ENCODE results near the gene ASAP3. TPM values are rescaled to one million over a fixed set of nuclear protein-coding genes. Genes with fewer than 3 reads are reported as not detected.

ASAP3 gene
- total RNA-seq, 1 donor from 2014 or later = not detected

- Mint-ChIP-seq H3K9me3 (no peaks in the 10 kb centered on the region), H3K27me3 (ENCODE audit: low read depth) (peaks cover 6% of the 10 kb centered on the region), H3K4me1 (ENCODE audit: low read depth) (peaks cover 2% of the 10 kb centered on the region)
These were observed 37.2 kb downstream of the ASAP3 start for GRCh38 chr1:23446661-23447310.

GRCh38 chr1:23444596-23445390 is 39.2 kb downstream of the ASAP3 start:
- H3K9me3 Mint-ChIP-seq = no peaks in the 10 kb centered on the region
- H3K27ac Mint-ChIP-seq = no peak overlapping the region
- intact Hi-C loops (cut with micrococcal nuclease) = no loop called here
- no peaks in the 10 kb centered on the region for H3K36me3 Mint-ChIP-seq (ENCODE audit: low read depth)
- H3K4me1 Mint-ChIP-seq (ENCODE audit: low read depth) = no peaks in the 10 kb centered on the region
- DNase-seq (ENCODE audit: low spot score) = no peak
- H3K27me3 Mint-ChIP-seq (ENCODE audit: low read depth) = peaks cover 2% of the 10 kb centered on the region
- no peak overlapping the region for H3K4me3 Mint-ChIP-seq (ENCODE audit: low read depth)

More at GRCh38 chr1:23446661-23447310, 37.2 kb downstream of the ASAP3 start:
- Mint-ChIP-seq H3K36me3 (ENCODE audit: low read depth) (no peaks in the 10 kb centered on the region), H3K27ac (no peak overlapping the region), H3K4me3 (ENCODE audit: low read depth) (no peak overlapping the region)
- DNase-seq (ENCODE audit: low spot score) = no peak
- intact Hi-C loops (cut with micrococcal nuclease) = no loop called here

GRCh38 chr1:23444104-23444533 is 39.9 kb downstream of the ASAP3 start:
- H3K9me3 Mint-ChIP-seq = no peaks in the 10 kb centered on the region
- H3K4me3 Mint-ChIP-seq (ENCODE audit: low read depth) = no peak overlapping the region
- H3K36me3 Mint-ChIP-seq (ENCODE audit: low read depth) = no peaks in the 10 kb centered on the region
- peaks cover 2% of the 10 kb centered on the region for H3K27me3 Mint-ChIP-seq (ENCODE audit: low read depth)
- H3K27ac Mint-ChIP-seq = no peak overlapping the region
- intact Hi-C loops (cut with micrococcal nuclease) = no loop called here
- H3K4me1 Mint-ChIP-seq (ENCODE audit: low read depth) = no peaks in the 10 kb centered on the region
- DNase-seq (ENCODE audit: low spot score) = no peak

GRCh38 chr1:23442751-23443150 is 41.2 kb downstream of the ASAP3 start:
- DNase-seq (ENCODE audit: low spot score) = no peak
- no peaks in the 10 kb centered on the region for H3K9me3 Mint-ChIP-seq
- H3K4me3 Mint-ChIP-seq (ENCODE audit: low read depth) = no peak overlapping the region
- H3K4me1 Mint-ChIP-seq (ENCODE audit: low read depth) = no peaks in the 10 kb centered on the region
- intact Hi-C loops (cut with micrococcal nuclease) = no loop called here
- H3K27ac Mint-ChIP-seq = no peak overlapping the region
- H3K27me3 Mint-ChIP-seq (ENCODE audit: low read depth) = peaks cover 5% of the 10 kb centered on the region
- H3K36me3 Mint-ChIP-seq (ENCODE audit: low read depth) = no peaks in the 10 kb centered on the region

- intact Hi-C loops (cut with micrococcal nuclease) = no loop called here
- no peaks in the 10 kb centered on the region for H3K4me1 Mint-ChIP-seq (ENCODE audit: low read depth)
These were observed 42.4 kb downstream of the ASAP3 start for GRCh38 chr1:23441446-23442148.

GRCh38 chr1:23438545-23438944 is 45.4 kb downstream of the ASAP3 start:
- intact Hi-C loops (cut with micrococcal nuclease) = no loop called here
- no peaks in the 10 kb centered on the region for H3K4me1 Mint-ChIP-seq (ENCODE audit: low read depth)
- no peak overlapping the region for H3K4me3 Mint-ChIP-seq (ENCODE audit: low read depth)

More at GRCh38 chr1:23441446-23442148, 42.4 kb downstream of the ASAP3 start:
- Mint-ChIP-seq H3K27me3 (ENCODE audit: low read depth) (peaks cover 3% of the 10 kb centered on the region), H3K36me3 (ENCODE audit: low read depth) (no peaks in the 10 kb centered on the region), H3K9me3 (no peaks in the 10 kb centered on the region), H3K4me3 (ENCODE audit: low read depth) (no peak overlapping the region), H3K27ac (no peak overlapping the region)
- no peak for DNase-seq (ENCODE audit: low spot score)

GRCh38 chr1:23437355-23437664 is 46.7 kb downstream of the ASAP3 start:
- H3K27me3 Mint-ChIP-seq (ENCODE audit: low read depth) = peaks cover 10% of the 10 kb centered on the region
- H3K4me3 Mint-ChIP-seq (ENCODE audit: low read depth) = no peak overlapping the region
- no peak for DNase-seq (ENCODE audit: low spot score)
- H3K27ac Mint-ChIP-seq = no peak overlapping the region
- intact Hi-C loops (cut with micrococcal nuclease) = no loop called here
- H3K4me1 Mint-ChIP-seq (ENCODE audit: low read depth) = no peaks in the 10 kb centered on the region
- no peaks in the 10 kb centered on the region for H3K36me3 Mint-ChIP-seq (ENCODE audit: low read depth)
- no peaks in the 10 kb centered on the region for H3K9me3 Mint-ChIP-seq

More at GRCh38 chr1:23438545-23438944, 45.4 kb downstream of the ASAP3 start:
- Mint-ChIP-seq H3K27me3 (ENCODE audit: low read depth) (peaks cover 10% of the 10 kb centered on the region), H3K27ac (no peak overlapping the region), H3K9me3 (no peaks in the 10 kb centered on the region), H3K36me3 (ENCODE audit: low read depth) (no peaks in the 10 kb centered on the region)
- no peak for DNase-seq (ENCODE audit: low spot score)

- DNase-seq (ENCODE audit: low spot score) = no peak
- no peaks in the 10 kb centered on the region for H3K36me3 Mint-ChIP-seq (ENCODE audit: low read depth)
- H3K27ac Mint-ChIP-seq = no peak overlapping the region
- no peak overlapping the region for H3K4me3 Mint-ChIP-seq (ENCODE audit: low read depth)
- H3K4me1 Mint-ChIP-seq (ENCODE audit: low read depth) = no peaks in the 10 kb centered on the region
- H3K9me3 Mint-ChIP-seq = no peaks in the 10 kb centered on the region
- intact Hi-C loops (cut with micrococcal nuclease) = no loop called here
- H3K27me3 Mint-ChIP-seq (ENCODE audit: low read depth) = peaks cover 10% of the 10 kb centered on the region
These were observed 47.2 kb downstream of the ASAP3 start for GRCh38 chr1:23436520-23437354.

- H3K27ac Mint-ChIP-seq = no peak overlapping the region
- H3K36me3 Mint-ChIP-seq (ENCODE audit: low read depth) = no peaks in the 10 kb centered on the region
- H3K4me3 Mint-ChIP-seq (ENCODE audit: low read depth) = no peak overlapping the region
- H3K4me1 Mint-ChIP-seq (ENCODE audit: low read depth) = no peaks in the 10 kb centered on the region
- no peaks in the 10 kb centered on the region for H3K9me3 Mint-ChIP-seq
- intact Hi-C loops (cut with micrococcal nuclease) = no loop called here
- DNase-seq (ENCODE audit: low spot score) = no peak
- H3K27me3 Mint-ChIP-seq (ENCODE audit: low read depth) = peaks cover 12% of the 10 kb centered on the region
These were observed 49.7 kb downstream of the ASAP3 start for GRCh38 chr1:23434260-23434775.

GRCh38 chr1:23433122-23433521 is 50.9 kb downstream of the ASAP3 start:
- Mint-ChIP-seq H3K27me3 (ENCODE audit: low read depth) (peaks cover 20% of the 10 kb centered on the region), H3K4me1 (ENCODE audit: low read depth) (no peaks in the 10 kb centered on the region), H3K9me3 (no peaks in the 10 kb centered on the region), H3K4me3 (ENCODE audit: low read depth) (no peak overlapping the region), H3K27ac (no peak overlapping the region), H3K36me3 (ENCODE audit: low read depth) (no peaks in the 10 kb centered on the region)
- intact Hi-C loops (cut with micrococcal nuclease) = no loop called here
- DNase-seq (ENCODE audit: low spot score) = no peak

- H3K9me3 Mint-ChIP-seq = no peaks in the 10 kb centered on the region
- H3K4me1 Mint-ChIP-seq (ENCODE audit: low read depth) = no peaks in the 10 kb centered on the region
- no peak overlapping the region for H3K4me3 Mint-ChIP-seq (ENCODE audit: low read depth)
- no peaks in the 10 kb centered on the region for H3K36me3 Mint-ChIP-seq (ENCODE audit: low read depth)
- H3K27me3 Mint-ChIP-seq (ENCODE audit: low read depth) = peaks cover 29% of the 10 kb centered on the region
- DNase-seq (ENCODE audit: low spot score) = no peak
- H3K27ac Mint-ChIP-seq = no peak overlapping the region
- intact Hi-C loops (cut with micrococcal nuclease) = no loop called here
These were observed 52.5 kb downstream of the ASAP3 start for GRCh38 chr1:23431431-23431830.

GRCh38 chr1:23430803-23431202 is 53.2 kb downstream of the ASAP3 start:
- H3K27me3 Mint-ChIP-seq (ENCODE audit: low read depth) = peaks cover 35% of the 10 kb centered on the region
- intact Hi-C loops (cut with micrococcal nuclease) = no loop called here
- no peaks in the 10 kb centered on the region for H3K4me1 Mint-ChIP-seq (ENCODE audit: low read depth)
- no peaks in the 10 kb centered on the region for H3K9me3 Mint-ChIP-seq
- H3K27ac Mint-ChIP-seq = no peak overlapping the region
- no peaks in the 10 kb centered on the region for H3K36me3 Mint-ChIP-seq (ENCODE audit: low read depth)
- DNase-seq (ENCODE audit: low spot score) = no peak
- H3K4me3 Mint-ChIP-seq (ENCODE audit: low read depth) = no peak overlapping the region

All from activated T-helper 2 cell treated with anti-CD3 and anti-CD28 coated beads, Interferon-gamma antibody, Interleukin-2, Interleukin-4, amounts not matched to agents 10 μg/mL and 5 μg/mL and 100 μg/mL, durations not matched to agents 14 hours and 24 hours and 36 hours (primary cell).